GM18907 (cell line): ENCODE data around the gene POLDIP3.
"Not testable (repeated sequence)": the region's sequence is repeated elsewhere in the genome, so short reads cannot be mapped to it uniquely, and the experiment has no call there.

Source experiments
- ATAC-seq: cut with Tn5 transposase; IDR thresholded peaks from one replicate; pipeline ENCODE4 v1.9.1; 2021; ENCODE audit warnings: mild to moderate bottlenecking, moderate library complexity; ENCODE audit not compliant: unreplicated experiment

POLDIP3 gene

DNA sequence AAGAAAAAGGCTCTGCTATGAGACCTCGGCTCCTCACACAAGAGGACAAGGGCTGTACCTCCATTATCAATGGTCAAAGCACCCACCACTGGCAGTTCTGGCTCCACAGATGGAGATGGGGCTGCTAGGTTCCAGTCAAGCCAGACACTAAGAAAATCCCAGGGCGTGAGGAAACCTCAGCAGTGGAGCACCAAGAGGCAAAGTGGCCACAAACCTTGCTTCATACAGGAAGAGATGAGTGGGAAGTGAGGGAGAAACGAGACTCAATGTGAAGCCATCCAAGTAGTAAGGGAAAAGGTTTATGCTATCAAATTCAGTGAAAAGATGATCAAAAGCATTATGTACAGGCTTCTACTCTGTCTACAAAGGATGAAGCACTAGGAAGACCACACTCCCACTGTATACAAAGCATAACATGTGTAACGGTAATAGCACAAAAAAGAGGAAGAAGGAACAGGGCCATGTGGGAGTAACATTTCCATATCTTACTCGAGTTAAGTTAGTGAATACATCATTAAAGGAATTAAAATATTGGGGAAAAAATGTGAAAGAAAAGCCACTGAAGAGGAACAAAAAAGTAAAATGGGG, 27.0 kb downstream of the POLDIP3 start:
- ATAC-seq = no peak

DNA sequence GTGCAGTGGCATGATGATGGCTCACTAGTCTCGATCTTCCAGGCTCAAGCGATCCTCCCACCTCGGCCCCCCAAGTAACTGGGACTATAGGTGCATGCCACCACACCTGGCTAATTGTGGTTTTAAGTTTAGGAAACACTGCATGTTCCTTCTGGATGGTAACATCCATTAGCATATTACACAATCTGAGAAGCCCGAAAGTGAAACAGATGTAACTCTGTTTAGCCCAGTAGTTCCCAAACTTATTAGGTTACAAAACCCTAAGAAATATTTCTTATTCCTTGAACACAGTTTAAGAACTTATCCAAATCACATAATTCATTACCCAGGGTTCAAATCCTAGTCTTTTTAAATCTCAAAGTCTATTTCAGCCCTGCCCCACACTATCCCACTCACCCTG, 28.3 kb downstream of the POLDIP3 start:
- ATAC-seq = no peak

DNA sequence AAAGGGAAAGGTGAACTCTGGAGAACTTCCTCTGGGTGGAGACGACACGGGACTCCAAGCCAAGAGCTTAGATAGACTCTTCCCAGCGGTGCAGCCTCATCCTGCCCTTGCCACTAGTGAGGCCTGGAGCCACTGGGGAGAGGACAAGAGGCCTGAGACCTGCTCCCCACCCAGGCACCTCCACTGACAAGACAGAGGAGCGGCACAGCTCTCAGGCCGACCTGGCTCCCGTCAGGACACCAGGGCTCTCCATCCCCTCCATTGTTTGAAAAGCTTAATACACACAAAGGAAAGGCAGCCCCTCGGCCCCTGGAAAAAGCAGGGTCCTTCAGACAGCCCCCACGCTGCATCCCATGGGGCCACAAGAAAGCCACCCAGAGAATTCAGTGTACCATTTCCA, 29.6 kb downstream of the POLDIP3 start:
- no peak for ATAC-seq

DNA sequence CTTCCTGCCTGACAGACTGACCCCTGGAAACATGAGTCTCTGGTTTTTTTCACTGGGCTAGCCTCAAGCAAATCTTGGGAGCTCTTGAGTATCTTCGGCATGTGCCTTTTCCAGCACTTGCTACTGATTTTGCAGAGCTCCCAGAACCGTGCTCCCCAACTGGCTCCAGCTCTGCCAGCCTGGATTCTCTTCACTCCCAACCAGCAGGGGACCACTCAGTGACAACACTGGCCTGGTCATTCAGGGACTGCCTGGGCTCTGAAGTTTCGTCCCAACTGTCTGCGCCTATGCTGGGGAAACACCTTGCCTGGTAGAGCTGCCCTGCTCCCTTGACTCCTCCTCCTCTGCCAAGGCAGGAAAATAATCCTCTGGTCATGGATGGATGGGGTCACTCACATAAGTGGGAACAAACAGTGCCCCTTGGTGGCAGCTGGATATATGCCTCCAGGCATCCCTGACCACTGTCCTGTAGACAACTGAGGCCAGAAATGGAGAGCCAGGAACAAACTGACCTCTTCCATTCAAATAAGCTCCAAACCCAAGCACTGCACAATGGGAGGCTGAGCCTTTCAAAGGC, 30.2 kb downstream of the POLDIP3 start:
- no peak for ATAC-seq

DNA sequence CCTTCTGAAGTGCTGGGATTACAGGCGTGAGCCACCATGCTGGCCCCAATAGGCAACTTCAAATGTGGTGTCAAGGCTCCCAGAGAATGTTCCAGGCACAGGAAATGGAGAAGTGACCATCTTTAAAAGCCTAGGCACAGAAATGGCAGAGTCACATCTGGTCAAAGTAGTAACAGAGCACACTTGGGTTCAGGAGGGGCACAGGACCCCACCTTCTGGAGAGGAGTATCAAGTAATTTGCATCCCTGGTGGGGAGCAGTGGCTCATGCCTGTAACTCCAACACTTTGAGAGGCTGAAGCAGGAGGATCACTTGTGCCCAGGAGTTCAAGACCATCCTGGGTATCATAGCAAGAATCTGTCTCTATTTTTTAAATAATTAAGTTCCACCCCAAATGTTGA, 31.7 kb downstream of the POLDIP3 start:
- ATAC-seq = no peak

DNA sequence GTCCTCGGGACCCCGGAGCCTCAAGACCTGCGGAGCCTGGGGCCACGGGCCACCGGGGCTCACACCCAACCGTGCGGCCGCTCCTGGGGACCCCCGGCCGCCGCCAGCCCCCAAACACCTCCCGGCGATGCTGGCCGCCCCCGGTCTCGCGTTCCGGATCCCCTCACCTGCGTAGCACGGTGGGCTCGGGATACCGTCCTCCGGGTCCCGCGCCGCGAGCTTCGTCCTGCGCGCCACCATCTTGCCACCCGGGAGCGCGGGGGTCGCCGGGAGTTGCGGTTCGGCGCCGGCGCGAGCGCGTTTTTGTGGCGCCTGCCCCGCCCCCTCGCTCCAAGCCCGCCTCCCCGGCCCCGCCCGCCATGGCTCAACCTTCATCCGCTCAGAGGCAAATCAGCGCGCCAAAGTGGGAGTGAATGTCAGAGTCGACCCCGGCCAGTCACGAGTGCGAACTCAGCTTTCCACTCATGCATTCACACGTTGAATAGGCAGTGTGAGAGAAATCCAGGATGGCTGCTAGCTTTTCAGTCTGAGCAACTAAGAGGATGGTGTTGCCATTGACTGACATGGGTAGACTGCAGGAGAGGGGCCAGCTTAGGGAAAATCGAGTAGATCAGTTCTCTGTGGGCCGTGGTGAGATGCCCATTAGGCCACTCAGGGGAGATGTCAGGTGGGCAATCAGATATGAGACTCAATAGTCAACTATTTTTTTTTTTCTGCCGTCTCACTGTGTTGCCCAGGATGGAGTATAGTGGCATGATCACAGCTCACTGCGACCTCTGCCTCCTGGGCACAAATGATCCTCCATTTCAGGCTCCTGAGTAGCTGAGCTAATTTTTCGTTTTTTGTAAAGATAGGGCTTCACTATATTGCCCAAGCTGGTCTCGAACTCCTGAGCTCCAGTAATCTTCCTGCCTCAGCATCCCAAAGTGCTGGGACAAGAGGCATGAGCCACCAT, 32.6 kb downstream of the POLDIP3 start:
- no peak for ATAC-seq

DNA sequence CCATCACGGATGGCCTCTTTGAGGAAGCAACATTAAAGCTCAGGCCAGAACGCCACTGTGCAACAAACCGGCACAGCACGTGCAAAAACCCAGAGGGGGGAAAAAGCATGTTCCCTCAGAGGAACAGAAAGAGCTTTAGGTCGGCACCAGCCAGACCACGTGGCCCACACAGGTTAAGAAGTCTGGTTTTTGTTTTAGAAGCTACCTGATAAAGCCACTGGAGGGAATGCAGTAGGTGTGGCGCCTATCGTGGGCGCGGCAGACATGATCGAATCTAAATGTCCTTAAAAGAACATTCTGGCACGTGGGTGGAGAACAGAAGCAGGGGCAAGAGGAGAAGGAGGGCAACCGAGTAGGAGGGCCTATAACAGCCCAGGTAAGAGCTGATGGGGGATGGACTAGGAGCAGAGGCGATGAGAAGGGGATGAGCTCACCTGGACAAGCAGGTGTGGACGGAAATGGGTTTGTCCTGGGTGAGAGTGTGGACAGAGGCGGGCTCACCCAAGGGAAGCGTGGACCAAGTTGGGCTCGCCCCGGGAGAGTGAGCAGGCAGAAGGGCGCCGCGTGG, 33.4 kb downstream of the POLDIP3 start:
- not testable (repeated sequence) for ATAC-seq

DNA sequence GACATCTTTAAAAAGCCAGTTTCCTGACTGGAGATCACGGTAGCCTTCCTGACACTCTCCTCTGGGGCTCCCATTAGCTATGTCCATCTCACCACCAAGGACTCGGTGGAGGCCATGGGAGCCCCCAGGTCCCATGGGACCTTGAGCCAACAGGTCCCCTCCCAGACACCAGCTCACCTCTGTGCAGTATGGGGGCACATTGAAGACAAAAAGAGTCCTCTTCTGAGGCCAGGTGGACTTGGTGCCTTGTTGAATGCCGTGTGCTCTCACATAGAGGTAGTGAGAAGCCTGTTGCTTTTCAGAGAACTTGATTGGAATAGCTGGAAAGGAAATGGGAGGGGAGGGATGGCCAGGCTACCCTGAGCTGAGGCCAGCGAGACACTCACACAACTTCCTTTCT, 34.6 kb downstream of the POLDIP3 start:
- not testable (repeated sequence) for ATAC-seq

DNA sequence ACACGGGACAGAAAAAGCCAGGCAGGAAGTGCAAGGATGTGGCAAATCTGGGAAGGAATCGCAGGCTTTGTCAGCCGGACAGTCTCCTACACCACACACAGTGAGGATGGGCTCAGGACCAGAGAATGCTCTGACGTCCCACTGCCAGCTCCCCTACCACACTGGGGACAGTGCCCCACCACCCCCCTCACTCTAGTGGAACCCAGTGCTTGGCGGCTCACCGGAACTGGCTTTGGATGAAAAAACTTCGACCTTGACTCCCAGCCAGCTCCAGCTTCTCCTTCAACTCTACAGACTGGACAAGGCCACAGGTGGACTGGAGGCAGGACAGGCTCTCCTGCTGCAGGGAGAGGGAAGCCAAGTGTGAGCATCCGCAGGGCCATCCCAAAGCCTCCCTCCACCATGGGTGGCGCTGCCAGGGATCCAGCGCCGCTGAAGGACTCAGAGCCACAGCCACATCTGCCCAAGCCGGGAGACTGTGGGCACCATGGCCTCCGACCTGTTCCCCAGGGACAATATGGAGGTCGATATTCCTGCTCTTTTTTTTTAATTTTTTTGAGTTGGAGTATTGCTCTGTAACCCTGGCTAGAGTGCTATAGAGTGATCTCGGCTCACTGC, 37.0 kb downstream of the POLDIP3 start:
- ATAC-seq = no peak

DNA sequence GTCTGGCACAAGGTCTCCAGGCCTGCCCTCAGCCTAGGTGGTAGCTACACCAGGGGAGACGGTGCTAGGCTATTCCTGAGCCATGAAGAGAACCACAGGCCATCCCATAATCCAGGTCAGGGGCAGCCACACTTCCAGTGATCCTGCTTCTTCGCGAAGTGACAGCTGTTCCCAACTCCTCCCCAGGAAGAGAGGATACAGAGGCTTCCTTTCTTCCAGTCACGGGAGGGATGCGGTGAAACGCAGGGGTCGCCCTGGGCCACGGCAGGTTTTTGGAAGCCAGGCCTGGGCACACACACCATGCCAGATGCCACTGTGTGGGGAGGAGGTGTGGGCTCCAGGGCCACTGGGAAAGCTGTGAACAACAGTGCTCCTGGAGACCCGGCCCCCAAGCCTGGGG, 37.5 kb downstream of the POLDIP3 start:
- not testable (repeated sequence) for ATAC-seq

DNA sequence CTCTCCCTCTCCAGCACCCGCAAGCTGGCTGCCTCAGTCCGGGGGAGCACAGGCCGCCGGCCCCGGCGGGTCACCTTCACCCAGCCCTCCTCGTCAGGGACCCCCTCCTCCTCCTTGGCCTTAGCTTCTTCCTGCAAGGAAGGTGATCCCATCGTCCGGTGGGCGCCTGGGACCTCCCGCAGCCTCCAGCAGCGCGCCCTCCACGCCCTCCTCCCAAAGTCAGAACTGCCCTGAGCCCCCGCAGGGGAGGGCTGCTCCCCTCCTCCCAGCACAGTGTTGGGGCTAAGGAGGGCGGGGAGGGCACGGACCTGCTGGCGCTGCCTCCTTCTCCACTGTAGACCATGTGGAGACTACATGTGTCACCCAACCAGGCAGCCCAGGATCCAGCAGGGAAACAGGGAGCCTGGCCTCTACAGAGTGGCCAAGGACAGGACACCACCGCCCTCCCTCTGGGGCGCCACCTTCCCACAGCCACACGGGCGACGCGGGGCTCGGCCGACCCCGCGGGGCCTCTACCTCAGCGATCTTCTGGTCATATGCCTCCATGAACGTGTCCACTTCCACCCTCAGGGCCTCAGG, 38.6 kb downstream of the POLDIP3 start:
- not testable (repeated sequence) for ATAC-seq

DNA sequence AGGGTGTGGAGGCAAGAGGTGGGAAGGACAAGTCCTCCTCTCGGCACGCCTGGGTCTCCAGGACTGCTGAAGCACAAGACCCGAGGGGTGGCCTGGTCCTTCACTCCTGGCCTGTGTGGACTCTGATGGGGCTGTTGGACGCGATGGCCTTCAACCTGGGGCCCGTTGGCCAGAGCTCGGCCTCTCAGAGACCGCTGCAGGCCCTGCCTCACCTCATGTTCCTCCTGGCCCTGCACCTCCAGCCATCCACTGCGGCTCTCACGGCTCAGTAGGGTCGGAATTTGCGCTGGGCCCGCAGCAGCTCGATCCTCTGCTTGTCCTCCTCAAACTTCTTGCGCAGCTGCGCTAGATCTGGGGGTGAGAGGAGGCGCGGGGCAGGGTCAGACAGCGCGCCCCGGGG, 40.2 kb downstream of the POLDIP3 start:
- ATAC-seq = not testable (repeated sequence)

DNA sequence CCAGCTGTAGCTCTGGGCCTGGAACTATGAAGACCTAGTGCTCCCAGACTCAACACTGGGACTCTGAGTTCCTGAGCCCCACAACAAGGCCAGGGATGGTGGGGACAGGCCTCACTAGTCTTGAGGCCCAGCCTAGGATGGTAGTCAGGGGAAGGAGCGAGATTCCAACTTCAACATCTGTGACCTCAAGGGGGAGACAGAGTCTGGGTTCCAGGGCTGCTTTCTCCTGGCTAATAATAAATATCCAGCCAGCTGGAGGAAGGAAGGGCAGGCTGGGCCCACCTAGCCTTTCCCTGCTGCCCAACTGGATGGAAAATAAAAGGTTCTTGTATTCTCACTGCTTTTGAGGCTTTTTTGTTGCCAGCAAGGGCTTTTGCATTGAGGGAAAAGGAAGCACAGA, 40.6 kb downstream of the POLDIP3 start:
- not testable (repeated sequence) for ATAC-seq

DNA sequence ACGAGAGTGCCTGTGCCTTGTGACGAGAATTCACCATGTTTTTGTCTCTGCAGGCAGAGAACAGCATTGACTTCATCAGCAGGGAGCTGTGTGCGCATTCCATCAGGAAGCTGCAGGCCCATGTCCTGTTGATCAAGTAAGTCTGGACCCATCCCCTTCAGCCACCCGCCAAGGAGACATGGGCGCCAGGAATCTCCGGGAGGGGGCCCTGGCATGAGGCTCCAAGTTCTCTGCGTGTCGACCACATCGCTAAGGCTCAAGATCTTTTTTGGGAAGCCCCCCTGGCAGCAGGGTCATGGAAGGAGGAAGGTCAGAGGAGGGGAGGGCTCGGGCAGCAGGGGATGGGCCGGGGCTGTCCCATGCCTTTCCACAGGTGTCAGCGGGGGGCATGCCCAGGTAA, 43.6 kb downstream of the POLDIP3 start:
- not testable (repeated sequence) for ATAC-seq

DNA sequence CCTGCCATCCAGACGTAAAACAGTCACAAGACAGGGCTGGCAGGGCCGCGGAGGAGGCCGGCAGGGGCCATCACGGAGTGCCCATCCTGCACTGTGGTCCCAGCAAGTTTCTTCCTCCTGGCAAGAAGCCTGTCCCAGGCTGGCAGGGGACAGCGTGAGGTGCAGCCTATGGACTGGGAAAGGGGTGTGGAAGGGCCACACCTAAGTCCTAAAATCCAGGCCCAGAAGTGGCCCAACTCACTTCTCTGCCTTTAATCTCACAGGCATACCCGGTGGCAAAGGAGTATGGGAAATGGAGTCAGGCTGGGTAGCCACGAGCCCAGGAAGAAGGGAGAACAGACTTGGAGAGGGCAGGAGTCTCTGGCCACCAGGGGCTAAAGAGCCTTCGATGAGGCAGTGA, 44.1 kb downstream of the POLDIP3 start:
- ATAC-seq = not testable (repeated sequence)

DNA sequence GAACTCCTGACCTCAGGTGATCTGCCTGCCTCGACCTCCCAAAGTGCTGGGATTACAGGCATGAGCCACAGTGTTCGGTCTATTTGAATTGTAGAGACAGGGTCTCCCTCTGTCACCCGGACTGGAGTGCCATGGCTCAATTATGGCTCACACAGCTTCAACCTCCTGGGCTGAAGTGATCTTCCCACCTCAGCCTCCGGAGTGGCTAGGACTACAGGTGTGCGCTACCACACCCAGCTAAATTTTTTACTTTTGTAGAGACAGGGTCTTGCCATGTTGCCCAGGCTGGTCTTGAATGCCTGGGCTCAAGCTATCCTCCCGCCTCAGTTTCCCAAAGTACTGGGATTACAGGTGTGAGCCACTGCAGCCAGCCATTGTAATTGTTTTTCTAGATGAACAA, 46.7 kb downstream of the POLDIP3 start:
- ATAC-seq = not testable (repeated sequence)

DNA sequence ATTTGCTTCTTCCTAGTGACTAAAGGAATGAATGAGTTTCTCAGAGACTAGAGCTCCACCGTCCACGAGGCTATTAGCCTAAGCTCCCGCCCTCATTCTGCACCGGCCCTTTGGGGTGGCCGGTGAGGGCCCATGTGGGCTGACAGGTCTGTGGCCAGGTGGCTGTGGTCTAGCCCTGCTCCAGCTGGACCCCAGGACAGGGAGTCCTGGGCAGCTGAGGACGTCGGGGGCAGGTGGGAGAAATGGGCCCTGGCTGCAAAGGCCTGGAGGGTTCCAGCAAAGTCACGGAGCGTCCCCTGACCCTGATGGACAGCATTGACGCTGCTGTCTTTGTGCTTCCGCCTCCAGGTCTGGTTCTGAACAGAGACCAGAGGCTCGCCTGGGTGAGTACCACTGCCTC, 48.7 kb downstream of the POLDIP3 start:
- ATAC-seq = no peak

DNA sequence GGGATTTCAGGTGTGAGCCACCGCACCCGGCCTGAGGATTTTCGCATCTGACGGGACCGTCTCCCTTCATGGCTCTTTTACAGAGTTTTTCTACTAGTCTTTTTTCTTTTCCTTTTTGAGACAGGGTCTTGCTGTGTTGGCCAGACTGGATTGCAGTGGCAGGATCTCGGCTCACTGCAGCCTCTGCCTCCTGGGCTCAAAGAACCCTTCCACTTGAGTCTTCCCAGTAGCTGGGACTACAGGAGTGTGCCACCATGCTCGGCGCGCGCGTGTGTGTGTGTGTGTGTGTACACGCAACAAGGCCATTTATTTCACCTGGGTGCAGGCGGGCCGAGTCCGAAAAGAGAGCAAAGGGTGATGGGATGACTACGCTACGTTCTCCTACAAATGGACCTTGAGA, 50.0 kb downstream of the POLDIP3 start:
- no peak for ATAC-seq

DNA sequence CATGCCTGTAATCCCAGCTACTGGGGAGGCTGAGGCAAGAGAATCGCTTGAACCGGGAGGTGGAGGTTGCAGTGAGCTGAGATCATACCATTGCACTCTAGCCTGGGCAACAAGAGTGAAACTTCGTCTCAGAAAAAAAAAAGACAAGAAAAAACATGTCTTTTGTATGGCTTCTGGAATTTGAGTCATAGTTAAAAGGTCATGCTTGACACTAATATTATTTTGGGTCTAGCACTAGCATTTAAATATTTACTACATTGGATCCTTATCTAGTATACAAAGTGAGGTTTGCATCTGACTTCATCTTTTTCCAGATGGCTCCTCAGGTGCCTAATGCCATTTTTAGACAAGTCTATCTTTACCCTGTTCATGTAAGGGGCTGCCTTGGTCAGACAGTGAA, 50.7 kb downstream of the POLDIP3 start:
- ATAC-seq = not testable (repeated sequence)

DNA sequence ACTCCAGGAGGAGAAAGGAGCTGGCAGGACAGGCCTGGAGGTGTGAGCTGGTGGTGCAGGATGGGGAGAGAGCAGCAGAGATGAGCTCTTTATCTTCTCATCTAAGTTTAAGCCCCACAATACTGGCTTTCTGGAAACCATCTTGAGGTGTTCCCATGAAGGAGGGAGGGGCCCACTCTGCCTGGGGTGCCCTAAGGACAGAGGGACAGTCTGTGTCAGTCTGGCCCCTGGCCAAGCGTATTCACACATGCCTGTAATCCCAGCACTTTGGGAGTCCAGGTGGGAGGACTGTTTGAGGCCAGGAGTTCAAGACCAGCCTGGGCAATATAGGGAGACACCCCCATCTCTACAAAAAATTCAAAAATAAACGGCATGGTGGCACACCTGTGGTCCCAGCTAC, 52.0 kb downstream of the POLDIP3 start:
- ATAC-seq = no peak

DNA sequence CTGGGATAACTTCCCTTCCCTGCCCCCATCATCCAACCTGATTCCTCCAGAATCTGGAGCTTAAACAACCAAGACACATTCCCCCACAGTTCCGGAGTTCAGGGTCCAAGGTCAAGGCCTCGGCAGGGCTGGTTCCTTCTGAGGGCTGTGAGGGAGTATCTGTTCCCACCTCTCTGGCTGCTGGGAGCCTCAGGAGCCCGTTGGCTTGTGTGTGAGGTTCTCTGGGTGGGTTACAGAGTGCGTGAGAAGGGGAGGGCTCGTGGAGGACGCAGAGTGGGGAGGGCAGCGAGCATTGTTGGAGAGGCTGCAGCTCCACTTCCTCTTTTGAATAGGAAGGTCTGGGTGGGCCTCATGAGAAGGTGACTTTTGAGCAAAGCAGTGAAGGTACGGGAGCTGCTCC, 52.4 kb downstream of the POLDIP3 start:
- no peak for ATAC-seq
